Mucosa of stomach (tissue), 1 donor: ENCODE results near the gene SNAP25.

Experiments
- H3K27me3 ChIP-seq: one replicate; pipeline ENCODE4 v1.7.0; 2013; ENCODE audit warnings: mild to moderate bottlenecking, low read length; ENCODE audit not compliant: control insufficient read depth, insufficient read depth
- H3K36me3 ChIP-seq: one replicate; pipeline ENCODE4 v1.7.0; 2013; ENCODE audit warnings: low read length; ENCODE audit not compliant: control insufficient read depth, insufficient read depth
- H3K4me1 ChIP-seq: one replicate; pipeline ENCODE4 v1.7.0; 2013; ENCODE audit warnings: mild to moderate bottlenecking, low read length; ENCODE audit not compliant: control insufficient read depth, insufficient read depth
- H3K4me3 ChIP-seq: one replicate; pipeline ENCODE4 v1.7.0; 2013; ENCODE audit warnings: low read length
- H3K9ac ChIP-seq: one replicate; pipeline ENCODE4 v1.7.0; 2013; ENCODE audit warnings: mild to moderate bottlenecking, low read length, moderate library complexity
- H3K9me3 ChIP-seq: one replicate; pipeline ENCODE4 v1.7.0; 2013; ENCODE audit warnings: mild to moderate bottlenecking, low read length, moderate library complexity; ENCODE audit not compliant: control insufficient read depth
- donor health status: Pancreatic carcinoma.

SNAP25 gene

GRCh38 chr20:10180651-10181235, 37.9 kb upstream of the SNAP25 start:
- H3K27me3 ChIP-seq, result no peaks in the 10 kb centered on the region
- H3K4me1 ChIP-seq, result peaks cover 18% of the 10 kb centered on the region
- no peak overlapping the region for H3K4me3 ChIP-seq
- no peaks in the 10 kb centered on the region for H3K36me3 ChIP-seq
- H3K9me3 ChIP-seq, result peaks cover 7% of the 10 kb centered on the region
- no peak overlapping the region for H3K9ac ChIP-seq

- H3K36me3 ChIP-seq, result no peaks in the 10 kb centered on the region
- no peak overlapping the region for H3K9ac ChIP-seq
- peaks cover 10% of the 10 kb centered on the region for H3K4me1 ChIP-seq
- no peak overlapping the region for H3K4me3 ChIP-seq
- peaks cover 7% of the 10 kb centered on the region for H3K9me3 ChIP-seq
- no peaks in the 10 kb centered on the region for H3K27me3 ChIP-seq
These were observed 32.7 kb upstream of the SNAP25 start for GRCh38 chr20:10185741-10186558.

DNA sequence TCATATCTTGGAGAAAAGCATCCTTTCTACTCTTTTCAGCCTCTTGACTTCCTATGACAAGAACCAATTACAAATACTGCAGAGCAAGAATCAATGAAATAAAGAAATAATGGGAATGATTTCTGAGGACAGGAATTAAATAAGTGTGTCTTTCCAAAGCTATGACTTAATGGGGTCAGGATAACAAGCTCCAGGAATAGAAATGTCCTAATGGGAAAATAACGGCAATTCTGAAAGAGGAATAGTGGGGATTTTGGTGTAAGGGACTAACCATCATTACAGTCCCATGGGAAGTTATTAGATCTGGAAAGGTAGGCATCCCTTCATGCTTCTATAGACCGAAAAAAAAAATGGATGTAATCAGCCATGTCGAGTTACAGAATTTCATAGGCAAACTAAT, 28.2 kb upstream of the SNAP25 start:
- H3K4me3 ChIP-seq, result no peak overlapping the region
- H3K9me3 ChIP-seq, result no peaks in the 10 kb centered on the region
- H3K4me1 ChIP-seq, result peaks cover 10% of the 10 kb centered on the region
- H3K36me3 ChIP-seq, result no peaks in the 10 kb centered on the region
- no peaks in the 10 kb centered on the region for H3K27me3 ChIP-seq
- no peak overlapping the region for H3K9ac ChIP-seq

GRCh38 chr20:10192171-10192570, 26.5 kb upstream of the SNAP25 start:
- no peaks in the 10 kb centered on the region for H3K36me3 ChIP-seq
- no peak overlapping the region for H3K9ac ChIP-seq
- no peaks in the 10 kb centered on the region for H3K27me3 ChIP-seq
- no peak overlapping the region for H3K4me3 ChIP-seq
- H3K4me1 ChIP-seq, result no peaks in the 10 kb centered on the region
- H3K9me3 ChIP-seq, result no peaks in the 10 kb centered on the region

GRCh38 chr20:10194166-10194565, 24.5 kb upstream of the SNAP25 start:
- Histone ChIP-seq H3K9ac (no peak overlapping the region), H3K4me3 (no peak overlapping the region), H3K27me3 (no peaks in the 10 kb centered on the region), H3K9me3 (no peaks in the 10 kb centered on the region), H3K4me1 (no peaks in the 10 kb centered on the region), H3K36me3 (no peaks in the 10 kb centered on the region)

GRCh38 chr20:10200330-10200729, 18.3 kb upstream of the SNAP25 start:
- no peaks in the 10 kb centered on the region for H3K9me3 ChIP-seq
- no peak overlapping the region for H3K9ac ChIP-seq
- H3K27me3 ChIP-seq, result no peaks in the 10 kb centered on the region
- H3K4me3 ChIP-seq, result no peak overlapping the region
- no peaks in the 10 kb centered on the region for H3K4me1 ChIP-seq
- no peaks in the 10 kb centered on the region for H3K36me3 ChIP-seq

- H3K4me3 ChIP-seq, result no peak overlapping the region
- no peaks in the 10 kb centered on the region for H3K4me1 ChIP-seq
These were observed 17.2 kb upstream of the SNAP25 start for GRCh38 chr20:10201321-10201870.

GRCh38 chr20:10209091-10209490, 9.5 kb upstream of the SNAP25 start:
- Histone ChIP-seq H3K9me3 (no peaks in the 10 kb centered on the region), H3K9ac (no peak overlapping the region), H3K27me3 (no peaks in the 10 kb centered on the region), H3K4me1 (no peaks in the 10 kb centered on the region), H3K36me3 (no peaks in the 10 kb centered on the region), H3K4me3 (no peak overlapping the region)

More at GRCh38 chr20:10201321-10201870, 17.2 kb upstream of the SNAP25 start:
- Histone ChIP-seq H3K36me3 (no peaks in the 10 kb centered on the region), H3K9me3 (no peaks in the 10 kb centered on the region), H3K9ac (no peak overlapping the region), H3K27me3 (no peaks in the 10 kb centered on the region)

GRCh38 chr20:10213526-10213925, 5.1 kb upstream of the SNAP25 start:
- Histone ChIP-seq H3K4me1 (no peaks in the 10 kb centered on the region), H3K9me3 (no peaks in the 10 kb centered on the region), H3K9ac (no peak overlapping the region), H3K4me3 (no peak overlapping the region), H3K27me3 (peaks cover 17% of the 10 kb centered on the region), H3K36me3 (no peaks in the 10 kb centered on the region)

GRCh38 chr20:10216146-10216791, 2.4 kb upstream of the SNAP25 start:
- H3K9ac ChIP-seq, result no peak overlapping the region
- no peaks in the 10 kb centered on the region for H3K9me3 ChIP-seq
- no peak overlapping the region for H3K4me3 ChIP-seq

GRCh38 chr20:10217721-10218410, 764 bp upstream of the SNAP25 start:
- no peaks in the 10 kb centered on the region for H3K36me3 ChIP-seq
- no peaks in the 10 kb centered on the region for H3K9me3 ChIP-seq
- H3K4me1 ChIP-seq, result peaks cover 5% of the 10 kb centered on the region
- H3K9ac ChIP-seq, result peak overlapping the region; percentile 52
- H3K27me3 ChIP-seq, result peaks cover 24% of the 10 kb centered on the region
- H3K4me3 ChIP-seq, result no peak overlapping the region

More at GRCh38 chr20:10216146-10216791, 2.4 kb upstream of the SNAP25 start:
- Histone ChIP-seq H3K27me3 (peaks cover 24% of the 10 kb centered on the region), H3K4me1 (peaks cover 5% of the 10 kb centered on the region), H3K36me3 (no peaks in the 10 kb centered on the region)
